Mucosa of rectum (tissue), 2 donors: ENCODE measurements around the gene PEX26.
"Not testable (repeated sequence)": the region's sequence is repeated elsewhere in the genome, so short reads cannot be mapped to it uniquely, and the experiment has no call there.

Experiments
- H3K27ac ChIP-seq, 2 donors: one replicate each; pipeline ENCODE4 v1.7.0; 2013; ENCODE audit warnings: inconsistent platforms in 2 of 2, low read depth in 2 of 2, low read length in 2 of 2
- H3K27me3 ChIP-seq, 2 donors: one replicate each; pipeline ENCODE4 v1.7.0; 2013; ENCODE audit warnings: low read length in 2 of 2; ENCODE audit not compliant: control insufficient read depth in 2 of 2, insufficient read depth in 2 of 2
- H3K36me3 ChIP-seq, 2 donors: one replicate each; pipeline ENCODE4 v1.7.0; 2013; ENCODE audit warnings: low read length in 2 of 2; ENCODE audit not compliant: control insufficient read depth in 2 of 2, insufficient read depth in 2 of 2
- H3K4me1 ChIP-seq, 2 donors: one replicate each; pipeline ENCODE4 v1.7.0; 2013; ENCODE audit warnings: low read length in 2 of 2, mild to moderate bottlenecking in 1 of 2; ENCODE audit not compliant: control insufficient read depth in 2 of 2, insufficient read depth in 2 of 2
- H3K4me3 ChIP-seq, 2 donors: one replicate each; pipeline ENCODE4 v1.7.0; 2013; ENCODE audit warnings: low read length in 2 of 2
- H3K9ac ChIP-seq, 2 donors: one replicate each; pipeline ENCODE4 v1.7.0; 2013; ENCODE audit warnings: low read length in 2 of 2, low read depth in 1 of 2, mild to moderate bottlenecking in 1 of 2
- H3K9me3 ChIP-seq, 2 donors: one replicate each; pipeline ENCODE4 v1.7.0; 2013; ENCODE audit warnings: low read length in 2 of 2; ENCODE audit not compliant: control insufficient read depth in 2 of 2
- donor health status: healthy.
- donor health status: Normal muscosa, but diverticular disease.

Gene PEX26

GRCh38 chr22:18116634-18117033 lies 38.8 kb downstream of the PEX26 start:
- H3K27ac ChIP-seq = no peak overlapping the region
- no peak overlapping the region for H3K4me3 ChIP-seq
- H3K9ac ChIP-seq = no peak overlapping the region
- H3K36me3 ChIP-seq = no peaks in the 10 kb centered on the region
- no peaks in the 10 kb centered on the region for H3K9me3 ChIP-seq
- H3K27me3 ChIP-seq = peaks cover 0 to under 1% of the 10 kb centered on the region in 2 donors
- H3K4me1 ChIP-seq = no peaks in the 10 kb centered on the region

GRCh38 chr22:18118345-18118915 lies 40.6 kb downstream of the PEX26 start:
- Histone ChIP-seq H3K27me3 (no peaks in the 10 kb centered on the region), H3K27ac (no peak overlapping the region), H3K9ac (no peak overlapping the region), H3K9me3 (no peaks in the 10 kb centered on the region), H3K4me3 (no peak overlapping the region), H3K4me1 (no peaks in the 10 kb centered on the region), H3K36me3 (no peaks in the 10 kb centered on the region)

- Histone ChIP-seq H3K4me3 (no peak overlapping the region), H3K36me3 (no peaks in the 10 kb centered on the region), H3K9ac (no peak overlapping the region), H3K4me1 (no peaks in the 10 kb centered on the region), H3K27me3 (no peaks in the 10 kb centered on the region), H3K9me3 (no peaks in the 10 kb centered on the region), H3K27ac (no peak overlapping the region)
Measured at GRCh38 chr22:18119409-18120110, 41.8 kb downstream of the PEX26 start.

GRCh38 chr22:18120857-18121256 lies 43.1 kb downstream of the PEX26 start:
- no peaks in the 10 kb centered on the region for H3K27me3 ChIP-seq
- no peak overlapping the region for H3K4me3 ChIP-seq
- H3K27ac ChIP-seq = no peak overlapping the region
- H3K36me3 ChIP-seq = no peaks in the 10 kb centered on the region
- H3K4me1 ChIP-seq = no peaks in the 10 kb centered on the region
- no peak overlapping the region for H3K9ac ChIP-seq
- H3K9me3 ChIP-seq = no peaks in the 10 kb centered on the region

- Histone ChIP-seq H3K4me1 (no peaks in the 10 kb centered on the region), H3K36me3 (peaks cover 0 to under 1% of the 10 kb centered on the region in 2 donors), H3K4me3 (no peak overlapping the region), H3K27me3 (no peaks in the 10 kb centered on the region), H3K27ac (no peak overlapping the region), H3K9ac (no peak overlapping the region), H3K9me3 (no peaks in the 10 kb centered on the region)
Measured at GRCh38 chr22:18121506-18121905, 43.7 kb downstream of the PEX26 start.

GRCh38 chr22:18121954-18122554 lies 44.3 kb downstream of the PEX26 start:
- no peak overlapping the region for H3K4me3 ChIP-seq
- H3K36me3 ChIP-seq = peaks cover 0 to 6% of the 10 kb centered on the region in 2 donors
- no peaks in the 10 kb centered on the region for H3K27me3 ChIP-seq
- H3K27ac ChIP-seq = no peak overlapping the region
- no peak overlapping the region for H3K9ac ChIP-seq
- no peaks in the 10 kb centered on the region for H3K4me1 ChIP-seq
- H3K9me3 ChIP-seq = no peaks in the 10 kb centered on the region

GRCh38 chr22:18123476-18124025 lies 45.8 kb downstream of the PEX26 start:
- H3K27ac ChIP-seq = not testable (repeated sequence)

GRCh38 chr22:18126606-18127005 lies 48.8 kb downstream of the PEX26 start:
- H3K9me3 ChIP-seq = no peaks in the 10 kb centered on the region
- H3K9ac ChIP-seq = no peak overlapping the region
- H3K36me3 ChIP-seq = peaks cover 0 to 6% of the 10 kb centered on the region in 2 donors

More at GRCh38 chr22:18123476-18124025, 45.8 kb downstream of the PEX26 start:
- not testable (repeated sequence) for H3K36me3 ChIP-seq, H3K4me1 ChIP-seq, H3K4me3 ChIP-seq, H3K9me3 ChIP-seq, H3K27me3 ChIP-seq, H3K9ac ChIP-seq

GRCh38 chr22:18130018-18130417 lies 52.2 kb downstream of the PEX26 start:
- no peaks in the 10 kb centered on the region for H3K27me3 ChIP-seq
- H3K36me3 ChIP-seq = peaks cover 0 to 6% of the 10 kb centered on the region in 2 donors
- no peak overlapping the region for H3K9ac ChIP-seq
- H3K27ac ChIP-seq = no peak overlapping the region
- H3K4me3 ChIP-seq = no peak overlapping the region
- no peaks in the 10 kb centered on the region for H3K4me1 ChIP-seq
- no peaks in the 10 kb centered on the region for H3K9me3 ChIP-seq

More at GRCh38 chr22:18126606-18127005, 48.8 kb downstream of the PEX26 start:
- no peaks in the 10 kb centered on the region for H3K27me3 ChIP-seq
- H3K4me1 ChIP-seq = no peaks in the 10 kb centered on the region
- no peak overlapping the region for H3K27ac ChIP-seq
- H3K4me3 ChIP-seq = no peak overlapping the region

GRCh38 chr22:18130699-18131429 lies 53.1 kb downstream of the PEX26 start:
- no peak overlapping the region for H3K9ac ChIP-seq
- H3K4me3 ChIP-seq = no peak overlapping the region
- no peaks in the 10 kb centered on the region for H3K4me1 ChIP-seq
- H3K27me3 ChIP-seq = no peaks in the 10 kb centered on the region
- peaks cover 0 to 6% of the 10 kb centered on the region in 2 donors for H3K36me3 ChIP-seq
- H3K27ac ChIP-seq = no peak overlapping the region
- H3K9me3 ChIP-seq = no peaks in the 10 kb centered on the region
